ENCODE results near the gene YIF1A. TPM values are rescaled to one million over a fixed set of nuclear protein-coding genes. Genes with fewer than 3 reads are reported as not detected.

The YIF1A gene
- total and polyA plus RNA-seq, 10 donors, result 34.7 to 60.1 (median 47.9) TPM

GRCh38 chr11:66267039-66267378 is 21.9 kb downstream of the YIF1A start:
- Histone ChIP-seq H3K27me3 (replicated peaks in 1 of 7) (no peaks in the 10 kb centered on the region), H3K27ac (peak overlapping the region; percentile 94 to 99 (median 96)), H3K4me3 (peak overlapping the region; percentile 82 to 99 (median 90)), H3K4me1 (peaks cover 17 to 54% (median 45%) of the 10 kb centered on the region in 6 donors), H3K9me3 (no peaks in the 10 kb centered on the region), H3K36me3 (peaks cover 0 to 64% (median 24%) of the 10 kb centered on the region in 6 donors)
- no peak for DNase-seq
- WGBS, 5 donors, result 19 to 36% (median 29%) methylated on average over 13 of the region's 13 CpGs
- no peak for TF ChIP-seq POLR2AphosphoS5 (IDR thresholded peaks at IDR 0.05)
- TF ChIP-seq CTCF (IDR thresholded peaks at IDR 0.05 in 8 of 11, conservative IDR thresholded peaks at IDR 0.05 in 3 of 11), result no peak
- TF ChIP-seq POLR2A (IDR thresholded peaks at IDR 0.05), result no peak
- intact Hi-C loops (cut with DNase I; ENCODE audit: low total_unique reads), result no loop called here

- Histone ChIP-seq H3K36me3 (peaks cover 0 to 64% (median 23%) of the 10 kb centered on the region in 6 donors), H3K9me3 (no peaks in the 10 kb centered on the region), H3K4me1 (peaks cover 17 to 49% (median 41%) of the 10 kb centered on the region in 6 donors), H3K27me3 (replicated peaks in 1 of 7) (no peaks in the 10 kb centered on the region), H3K4me3 (peak overlapping the region in 6 of 8 donors; percentile 83 to 99 (median 91)), H3K27ac (peak overlapping the region in 6 of 8 donors; percentile 96 to 99 (median 98))
- intact Hi-C loops (cut with DNase I; ENCODE audit: low total_unique reads), result no loop called here
- DNase-seq, result peak; percentile 87
- TF ChIP-seq POLR2A (IDR thresholded peaks at IDR 0.05) (no peak), CTCF (IDR thresholded peaks at IDR 0.05 in 8 of 11, conservative IDR thresholded peaks at IDR 0.05 in 3 of 11) (no peak), POLR2AphosphoS5 (IDR thresholded peaks at IDR 0.05) (no peak)
- WGBS, 5 donors, result 86 to 92% (median 89%) methylated on average over 19 to 20 of the region's 20 CpGs
Observed at GRCh38 chr11:66266378-66267038, 22.4 kb downstream of the YIF1A start.

- Histone ChIP-seq H3K4me3 (no peak overlapping the region), H3K36me3 (peaks cover 0 to 64% (median 23%) of the 10 kb centered on the region in 6 donors), H3K27me3 (replicated peaks in 1 of 7) (no peaks in the 10 kb centered on the region), H3K4me1 (peaks cover 17 to 41% (median 34%) of the 10 kb centered on the region in 6 donors), H3K27ac (no peak overlapping the region), H3K9me3 (no peaks in the 10 kb centered on the region)
- peak; percentile 80 for DNase-seq
- TF ChIP-seq CTCF (IDR thresholded peaks at IDR 0.05 in 8 of 11, conservative IDR thresholded peaks at IDR 0.05 in 3 of 11) (no peak), POLR2A (IDR thresholded peaks at IDR 0.05) (no peak), POLR2AphosphoS5 (IDR thresholded peaks at IDR 0.05) (no peak)
- intact Hi-C loops (cut with DNase I; ENCODE audit: low total_unique reads), result no loop called here
- WGBS, 5 donors, result 94 to 98% (median 97%) methylated on average over 10 to 26 of the region's 26 CpGs
Observed at GRCh38 chr11:66265531-66266377, 23.2 kb downstream of the YIF1A start.

GRCh38 chr11:66264914-66265313 is 24.0 kb downstream of the YIF1A start:
- Histone ChIP-seq H3K4me3 (no peak overlapping the region), H3K27ac (no peak overlapping the region), H3K36me3 (peaks cover 0 to 67% (median 20%) of the 10 kb centered on the region in 6 donors), H3K9me3 (no peaks in the 10 kb centered on the region), H3K4me1 (peaks cover 9 to 35% (median 26%) of the 10 kb centered on the region in 6 donors), H3K27me3 (replicated peaks in 1 of 7) (no peaks in the 10 kb centered on the region)
- TF ChIP-seq CTCF (IDR thresholded peaks at IDR 0.05 in 8 of 11, conservative IDR thresholded peaks at IDR 0.05 in 3 of 11) (peak in 4 of 11 experiments; percentile 7 to 31 (median 15)), POLR2A (IDR thresholded peaks at IDR 0.05) (no peak), POLR2AphosphoS5 (IDR thresholded peaks at IDR 0.05) (no peak)
- 75 to 87% (median 82%) methylated on average over 12 of the region's 12 CpGs for WGBS, 5 donors
- DNase-seq, result peak; percentile 80
- intact Hi-C loops (cut with DNase I; ENCODE audit: low total_unique reads), result no loop called here
